ENCODE measurements around the gene TCF7L2. TPM values are rescaled to one million over a fixed set of nuclear protein-coding genes. Genes with fewer than 3 reads are reported as not detected.

TCF7L2 gene
- total RNA-seq, 1 experiment from 2014 or later = 45.2 TPM

- ATAC-seq (no peak), DNase-seq (ENCODE audit: low read depth, low spot score) (no peak)
- peaks cover 52% of the 10 kb centered on the region for H3K4me1 ChIP-seq (ENCODE audit: control insufficient read depth, insufficient read depth, low read length)
- H3K4me3 ChIP-seq (ENCODE audit: low read depth in 2 of 2, low read length in 2 of 2) = no peak overlapping the region
- TF ChIP-seq POLR2AphosphoS5 (IDR thresholded peaks at IDR 0.05; ENCODE audit: low read depth, low read length) (no peak), SIN3A (IDR thresholded peaks at IDR 0.05; ENCODE audit: borderline replicate concordance, insufficient read depth, low read depth, low read length) (no peak), TCF7L2 (IDR thresholded peaks at IDR 0.05; ENCODE audit: low read depth, low read length) (no peak)
- TF ChIP-seq, protein P1, sequence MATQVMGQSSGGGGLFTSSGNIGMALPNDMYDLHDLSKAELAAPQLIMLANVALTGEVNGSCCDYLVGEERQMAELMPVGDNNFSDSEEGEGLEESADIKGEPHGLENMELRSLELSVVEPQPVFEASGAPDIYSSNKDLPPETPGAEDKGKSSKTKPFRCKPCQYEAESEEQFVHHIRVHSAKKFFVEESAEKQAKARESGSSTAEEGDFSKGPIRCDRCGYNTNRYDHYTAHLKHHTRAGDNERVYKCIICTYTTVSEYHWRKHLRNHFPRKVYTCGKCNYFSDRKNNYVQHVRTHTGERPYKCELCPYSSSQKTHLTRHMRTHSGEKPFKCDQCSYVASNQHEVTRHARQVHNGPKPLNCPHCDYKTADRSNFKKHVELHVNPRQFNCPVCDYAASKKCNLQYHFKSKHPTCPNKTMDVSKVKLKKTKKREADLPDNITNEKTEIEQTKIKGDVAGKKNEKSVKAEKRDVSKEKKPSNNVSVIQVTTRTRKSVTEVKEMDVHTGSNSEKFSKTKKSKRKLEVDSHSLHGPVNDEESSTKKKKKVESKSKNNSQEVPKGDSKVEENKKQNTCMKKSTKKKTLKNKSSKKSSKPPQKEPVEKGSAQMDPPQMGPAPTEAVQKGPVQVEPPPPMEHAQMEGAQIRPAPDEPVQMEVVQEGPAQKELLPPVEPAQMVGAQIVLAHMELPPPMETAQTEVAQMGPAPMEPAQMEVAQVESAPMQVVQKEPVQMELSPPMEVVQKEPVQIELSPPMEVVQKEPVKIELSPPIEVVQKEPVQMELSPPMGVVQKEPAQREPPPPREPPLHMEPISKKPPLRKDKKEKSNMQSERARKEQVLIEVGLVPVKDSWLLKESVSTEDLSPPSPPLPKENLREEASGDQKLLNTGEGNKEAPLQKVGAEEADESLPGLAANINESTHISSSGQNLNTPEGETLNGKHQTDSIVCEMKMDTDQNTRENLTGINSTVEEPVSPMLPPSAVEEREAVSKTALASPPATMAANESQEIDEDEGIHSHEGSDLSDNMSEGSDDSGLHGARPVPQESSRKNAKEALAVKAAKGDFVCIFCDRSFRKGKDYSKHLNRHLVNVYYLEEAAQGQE (IDR thresholded peaks at IDR 0.05; ENCODE audit: insufficient read depth in 1 of 2, low read depth in 2 of 2, low read length in 1 of 2) = no peak
- TF ChIP-seq, protein P2, sequence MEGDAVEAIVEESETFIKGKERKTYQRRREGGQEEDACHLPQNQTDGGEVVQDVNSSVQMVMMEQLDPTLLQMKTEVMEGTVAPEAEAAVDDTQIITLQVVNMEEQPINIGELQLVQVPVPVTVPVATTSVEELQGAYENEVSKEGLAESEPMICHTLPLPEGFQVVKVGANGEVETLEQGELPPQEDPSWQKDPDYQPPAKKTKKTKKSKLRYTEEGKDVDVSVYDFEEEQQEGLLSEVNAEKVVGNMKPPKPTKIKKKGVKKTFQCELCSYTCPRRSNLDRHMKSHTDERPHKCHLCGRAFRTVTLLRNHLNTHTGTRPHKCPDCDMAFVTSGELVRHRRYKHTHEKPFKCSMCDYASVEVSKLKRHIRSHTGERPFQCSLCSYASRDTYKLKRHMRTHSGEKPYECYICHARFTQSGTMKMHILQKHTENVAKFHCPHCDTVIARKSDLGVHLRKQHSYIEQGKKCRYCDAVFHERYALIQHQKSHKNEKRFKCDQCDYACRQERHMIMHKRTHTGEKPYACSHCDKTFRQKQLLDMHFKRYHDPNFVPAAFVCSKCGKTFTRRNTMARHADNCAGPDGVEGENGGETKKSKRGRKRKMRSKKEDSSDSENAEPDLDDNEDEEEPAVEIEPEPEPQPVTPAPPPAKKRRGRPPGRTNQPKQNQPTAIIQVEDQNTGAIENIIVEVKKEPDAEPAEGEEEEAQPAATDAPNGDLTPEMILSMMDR (IDR thresholded peaks at IDR 0.05) = no peak
- no peaks in the 10 kb centered on the region for H3K36me3 ChIP-seq (ENCODE audit: control insufficient read depth, insufficient read depth, low read length)
- H3K27ac ChIP-seq (ENCODE audit: low read length) = peak overlapping the region; percentile 54
- no TSS peak for BruUV-seq (replicated peaks)
- H3K27me3 ChIP-seq (ENCODE audit: control insufficient read depth, insufficient read depth, low read length) = no peaks in the 10 kb centered on the region
- POLR2A ChIA-PET = no interaction called here
- no peaks in the 10 kb centered on the region for H3K9me3 ChIP-seq (ENCODE audit: control insufficient read depth, insufficient read depth, low read depth, low read length)
- in situ Hi-C loops (cut with HindIII; ENCODE audit: low pct_unique_long_range_greater_than_20kb, low sequenced_read_pairs) (no loop called here), intact Hi-C loops (cut with micrococcal nuclease; ENCODE audit: unreplicated experiment) (no loop called here)
- CTCF ChIA-PET = no interaction called here
Measured at GRCh38 chr10:113100281-113100680, 150.2 kb downstream of the TCF7L2 start.

DNA sequence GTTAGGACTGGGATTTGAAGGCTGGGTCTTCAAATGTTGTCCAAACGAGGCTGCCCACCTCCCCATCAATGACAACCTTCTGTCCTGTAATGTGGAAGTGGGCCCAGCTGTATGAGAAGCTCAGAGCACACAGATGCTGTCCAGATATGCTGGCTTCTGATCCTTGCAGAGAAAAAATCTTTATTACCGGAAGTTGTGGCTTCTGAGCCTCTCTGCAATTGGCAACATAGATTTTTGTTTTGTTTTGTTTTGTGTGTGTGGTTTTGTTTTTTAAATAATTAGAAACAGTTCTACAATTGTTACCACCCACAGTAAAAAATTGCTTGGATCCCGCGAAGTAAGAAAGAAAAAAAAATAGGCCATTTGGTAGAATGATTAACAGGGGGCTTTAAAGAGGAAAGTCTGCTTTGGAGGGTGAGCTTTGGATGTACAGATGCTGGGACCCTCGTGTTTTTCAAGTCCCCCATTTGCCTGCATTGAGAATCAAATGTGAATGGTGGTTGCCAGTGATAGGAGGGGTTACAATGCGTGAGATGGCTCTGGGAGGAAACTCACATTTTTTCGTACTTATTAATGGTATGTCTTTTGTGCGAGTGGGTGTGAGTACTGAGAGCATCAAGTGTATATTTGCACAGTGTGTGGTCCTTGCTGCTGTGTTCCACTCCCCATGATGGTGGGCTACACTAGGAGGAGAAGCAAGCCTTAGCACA lies 153.2 kb downstream of the TCF7L2 start:
- no TSS peak for BruUV-seq (replicated peaks)
- ChIA-PET POLR2A (interaction anchor here (0.6 kb wide), 1 partner anchor 77 kb away, joined by 3 read pairs; no protein-coding TSS in a partner anchor), CTCF (no interaction called here)
- no peak overlapping the region for H3K4me3 ChIP-seq (ENCODE audit: low read depth in 2 of 2, low read length in 2 of 2)
- TF ChIP-seq, protein P2 (IDR thresholded peaks at IDR 0.05) = no peak
- TF ChIP-seq POLR2AphosphoS5 (IDR thresholded peaks at IDR 0.05; ENCODE audit: low read depth, low read length) = no peak
- no peak for TF ChIP-seq SIN3A (IDR thresholded peaks at IDR 0.05; ENCODE audit: borderline replicate concordance, insufficient read depth, low read depth, low read length)
- TF ChIP-seq TCF7L2 (IDR thresholded peaks at IDR 0.05; ENCODE audit: low read depth, low read length) = no peak
- TF ChIP-seq, protein P1 (IDR thresholded peaks at IDR 0.05; ENCODE audit: insufficient read depth in 1 of 2, low read depth in 2 of 2, low read length in 1 of 2) = no peak
- ATAC-seq (no peak), DNase-seq (ENCODE audit: low read depth, low spot score) (no peak)
- in situ Hi-C loops (cut with HindIII; ENCODE audit: low pct_unique_long_range_greater_than_20kb, low sequenced_read_pairs) (no loop called here), intact Hi-C loops (cut with micrococcal nuclease; ENCODE audit: unreplicated experiment) (no loop called here)
- peaks cover 62% of the 10 kb centered on the region for H3K4me1 ChIP-seq (ENCODE audit: control insufficient read depth, insufficient read depth, low read length)
- H3K27me3 ChIP-seq (ENCODE audit: control insufficient read depth, insufficient read depth, low read length) = no peaks in the 10 kb centered on the region
- no peaks in the 10 kb centered on the region for H3K9me3 ChIP-seq (ENCODE audit: control insufficient read depth, insufficient read depth, low read depth, low read length)
- peak overlapping the region; percentile 58 for H3K27ac ChIP-seq (ENCODE audit: low read length)
- H3K36me3 ChIP-seq (ENCODE audit: control insufficient read depth, insufficient read depth, low read length) = no peaks in the 10 kb centered on the region
